A549 (cell line): ENCODE data around the gene ATP10A. TPM values are rescaled to one million over a fixed set of nuclear protein-coding genes. Genes with fewer than 3 reads are reported as not detected.
A peak's percentile ranks its signal among the peaks of the same experiment; 100 is the strongest.

Experiments
- ATAC-seq, 2 experiments: fragments of 200-7000 bp in 1 of 2; fragments of >200 bp in 1 of 2; cut with Nextera tagmentation in 1 of 2; cut with Tn5 transposase in 1 of 2; 3 replicates each; pipeline versions ENCODE4 v1.8.0 to v1.9.1; 2018 to 2020; ENCODE audit warnings: mild to moderate bottlenecking in 1 of 2, moderate library complexity in 1 of 2
- CTCF ChIA-PET: fragments of 300-600 bp; sonication (Branson Sonifier 250); formaldehyde crosslinking; extraction: SDS; loops from one replicate; lab custom pipeline; 2021; ENCODE audit warnings: antibody characterized with exemption, inconsistent platforms; lab: Yijun Ruan, JAX
- POLR2A ChIA-PET: fragments of 350-600 bp; formaldehyde crosslinking; extraction: SDS; loops from one replicate; lab custom pipeline; 2021; ENCODE audit warnings: antibody characterized with exemption, inconsistent platforms; lab: Yijun Ruan, JAX
- DNase-seq, 2 experiments: peaks; one replicate each; pipeline versions ENCODE4 v3.0.0 to v3.0.0-alpha.2; 2011 to 2016; ENCODE audit warnings: low read depth in 1 of 2, low spot score in 1 of 2
- FAIRE-seq: peaks from 2 replicates; lab custom pipeline; 2011; peaks lifted over from hg19 to GRCh38; lab: Jason Lieb, UNC
- H3K27ac ChIP-seq, 2 experiments: fragments of >200 bp; sonication (Bioruptor Twin); formaldehyde crosslinking; 3 replicates each; pipeline ENCODE4 v1.5.1; 2016 to 2017
- H3K4me1 ChIP-seq: fragments of >200 bp; sonication (Bioruptor Twin); formaldehyde crosslinking; 3 replicates; pipeline ENCODE4 v1.6.1; 2016
- H3K4me2 ChIP-seq: fragments of >200 bp; sonication (Bioruptor Twin); formaldehyde crosslinking; 3 replicates; pipeline ENCODE4 v1.6.1; 2016
- H3K4me3 ChIP-seq: fragments of >200 bp; sonication (Bioruptor Twin); formaldehyde crosslinking; 3 replicates; pipeline ENCODE4 v1.5.1; 2016
- H3K9me3 ChIP-seq: fragments of >200 bp; sonication (Bioruptor Twin); formaldehyde crosslinking; 3 replicates; pipeline ENCODE4 v1.6.1; 2016
- CBX2 ChIP-seq: fragments of 200-600 bp; sonication (generic); IDR thresholded peaks from 2 replicates; pipeline ENCODE4 v1.6.1; 2016; ENCODE audit warnings: low read depth, mild to moderate bottlenecking, borderline replicate concordance
- CBX8 ChIP-seq: fragments of 200-600 bp; sonication (generic); IDR thresholded peaks from 2 replicates; pipeline ENCODE4 v1.6.1; 2016
- CHD4 ChIP-seq: fragments of 200-600 bp; sonication (generic); IDR thresholded peaks from 2 replicates; pipeline ENCODE4 v1.6.1; 2016; ENCODE audit warnings: antibody characterized with exemption, mild to moderate bottlenecking, borderline replicate concordance
- EHF ChIP-seq: fragments of 250-450 bp; sonication (Bioruptor Pico); IDR thresholded peaks from 2 replicates; pipeline ENCODE4 v1.5.0; 2020; ENCODE audit warnings: mild to moderate bottlenecking
- EHMT2 ChIP-seq: fragments of 200-600 bp; sonication (generic); IDR thresholded peaks from 2 replicates; pipeline ENCODE4 v1.6.1; 2016; ENCODE audit warnings: antibody characterized with exemption, low read depth, mild to moderate bottlenecking, moderate library complexity
- EP300 ChIP-seq, 2 experiments: fragments of >200 bp; sonication (Bioruptor Twin); formaldehyde crosslinking; IDR thresholded peaks; 2 replicates in 1 of 2; 3 replicates in 1 of 2; pipeline ENCODE4 v1.6.1; 2016 to 2017
- FOSL2 ChIP-seq, 2 experiments: fragments of 450-650 bp in 1 of 2; fragments of >200 bp in 1 of 2; sonication (Bioruptor Twin) in 1 of 2; formaldehyde crosslinking; IDR thresholded peaks; 2 replicates each; pipeline versions ENCODE4 v1.5.0 to v1.6.1; 2016 to 2020; ENCODE audit warnings: mild to moderate bottlenecking in 1 of 2, moderate library complexity in 1 of 2
- FOXS1 ChIP-seq: fragments of 250-450 bp; sonication (Bioruptor Pico); IDR thresholded peaks from 2 replicates; pipeline ENCODE4 v1.5.0; 2020; ENCODE audit warnings: mild to moderate bottlenecking, moderate library complexity
- GATA3 ChIP-seq: IDR thresholded peaks from 2 replicates; pipeline ENCODE4 v1.6.1; 2012; ENCODE audit warnings: borderline replicate concordance
- HDAC2 ChIP-seq: fragments of 200-600 bp; sonication (generic); IDR thresholded peaks from 2 replicates; pipeline ENCODE4 v1.6.1; 2016
- HEYL ChIP-seq: fragments of 250-450 bp; sonication (Bioruptor Pico); IDR thresholded peaks from 2 replicates; pipeline ENCODE4 v1.8.0; 2021; ENCODE audit warnings: mild to moderate bottlenecking, moderate library complexity
- HOXB5 ChIP-seq: fragments of 250-450 bp; sonication (Bioruptor Pico); IDR thresholded peaks from 2 replicates; pipeline ENCODE4 v1.5.0; 2020; ENCODE audit warnings: mild to moderate bottlenecking, moderate library complexity
- MYC ChIP-seq: IDR thresholded peaks from 2 replicates; pipeline ENCODE4 v1.6.1; 2012; ENCODE audit warnings: mild to moderate bottlenecking, inconsistent platforms, low read length, improper control_type of control experiment, borderline replicate concordance
- NPAS2 ChIP-seq: fragments of 250-450 bp; sonication (Bioruptor Pico); IDR thresholded peaks from 2 replicates; pipeline ENCODE4 v1.8.0; 2022; ENCODE audit warnings: mild to moderate bottlenecking, moderate library complexity, borderline replicate concordance
- NR3C1 ChIP-seq: fragments of >200 bp; sonication (Bioruptor Twin); formaldehyde crosslinking; IDR thresholded peaks from 3 replicates; pipeline ENCODE4 v1.6.1; 2017
- PHF8 ChIP-seq: fragments of 200-600 bp; sonication (generic); IDR thresholded peaks from 2 replicates; pipeline ENCODE4 v1.6.1; 2016; ENCODE audit warnings: low read depth, mild to moderate bottlenecking, antibody characterized with exemption, moderate library complexity, borderline replicate concordance
- POLR2AphosphoS2 ChIP-seq: conservative IDR thresholded peaks from 2 replicates; pipeline ENCODE4 v1.6.1; 2012; ENCODE audit warnings: low read length, improper control_type of control experiment, inconsistent platforms
- RARB ChIP-seq: fragments of 250-450 bp; sonication (Bioruptor Pico); IDR thresholded peaks from 2 replicates; pipeline ENCODE4 v1.8.0; 2021; ENCODE audit warnings: mild to moderate bottlenecking, moderate library complexity
- RFX5 ChIP-seq: fragments of 450-650 bp; IDR thresholded peaks from 2 replicates; pipeline ENCODE4 v1.7.1; 2014; ENCODE audit warnings: antibody characterized with exemption, mild to moderate bottlenecking, moderate library complexity
- RNF2 ChIP-seq: fragments of 200-600 bp; sonication (generic); IDR thresholded peaks from 2 replicates; pipeline ENCODE4 v1.6.1; 2016; ENCODE audit warnings: low read depth, mild to moderate bottlenecking, antibody characterized with exemption, moderate library complexity, borderline replicate concordance
- ZNF302 ChIP-seq: fragments of 250-450 bp; sonication (Bioruptor Pico); IDR thresholded peaks from 2 replicates; pipeline ENCODE4 v1.9.0; 2021; ENCODE audit warnings: inconsistent platforms, mild to moderate bottlenecking, moderate library complexity
- WGBS: methylation state at CpG from one replicate; pipeline ENCODE4 v1.1.6; 2017; ENCODE audit errors: missing lambda C conversion rate; 5-methylcytosine and 5-hydroxymethylcytosine counted together
- polyA plus RNA-seq, 4 experiments: library from polyadenylated mRNA; depleted of rRNA in 3 of 4; stranded (reverse); fragments of >200 nt; fragmentation: RNase III in 1 of 4; extraction: RNeasy Plus Mini Kit Qiagen cat#74134 plus additional on column Dnase treatment in 1 of 4; gene quantifications; 2 replicates in 3 of 4; 3 replicates in 1 of 4; pipeline ENCODE4 v1.2.3, GENCODE V29; 2011 to 2017
- TF ChIP-seq, protein P1 (sequence below): IDR thresholded peaks from 2 replicates; pipeline ENCODE4 v1.6.1; 2012
- TF ChIP-seq, protein P2 (sequence below): fragments of 450-650 bp; IDR thresholded peaks from 2 replicates; pipeline ENCODE4 v1.6.1; 2014; ENCODE audit warnings: antibody characterized with exemption
- TF ChIP-seq, protein P3 (sequence below): fragments of 200-600 bp; sonication (generic); IDR thresholded peaks from 2 replicates; pipeline ENCODE4 v1.6.1; 2016; ENCODE audit warnings: antibody characterized with exemption, mild to moderate bottlenecking, moderate library complexity
- TF ChIP-seq, protein P4 (sequence below): IDR thresholded peaks from 2 replicates; pipeline ENCODE4 v1.6.1; 2012; ENCODE audit warnings: low read depth, borderline replicate concordance
- TF ChIP-seq, protein P5 (sequence below): fragments of 250-450 bp; sonication (Bioruptor Pico); IDR thresholded peaks from 2 replicates; pipeline ENCODE4 v1.5.0; 2020; ENCODE audit warnings: low read depth, mild to moderate bottlenecking, moderate library complexity

Gene ATP10A
- polyA plus RNA-seq, 2 of the 4 experiments (the other 2 are of a cell fraction), result 5.9 to 7.6 TPM

DNA sequence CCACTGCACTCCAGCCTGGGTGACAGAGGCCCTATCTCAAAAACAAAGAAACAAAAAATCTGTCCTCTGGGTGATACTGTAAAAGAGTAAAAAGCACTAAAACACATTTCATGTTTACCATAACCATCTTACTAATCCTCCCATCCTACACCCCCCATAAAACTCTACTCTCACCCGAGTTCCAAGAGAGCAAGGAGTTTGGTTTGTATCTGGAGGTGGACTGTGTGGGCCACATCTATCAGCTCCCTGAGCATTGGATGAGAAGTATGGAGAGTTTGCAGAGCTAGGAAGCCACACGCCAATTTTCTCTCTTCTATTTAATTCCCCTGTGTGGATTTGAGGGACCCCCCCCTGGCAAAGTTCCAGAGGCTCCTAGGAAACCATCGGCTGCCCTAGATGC, 80.0 kb downstream of the ATP10A start:
- Histone ChIP-seq H3K4me2 (no peak overlapping the region), H3K4me1 (peaks cover 16% of the 10 kb centered on the region), H3K4me3 (no peak overlapping the region), H3K9me3 (no peaks in the 10 kb centered on the region), H3K27ac (peak overlapping the region in 1 of 2 experiments; percentile 31; a peak in 1 of 6 replicates)
- ATAC-seq (no peak), DNase-seq (no peak), FAIRE-seq (no peak)
- TF ChIP-seq RFX5 (no peak), MYC (no peak), EHF (CRISPR knock-in tag) (no peak), ZNF302 (no peak), RNF2 (no peak), CBX8 (no peak), GATA3 (no peak), CBX2 (no peak)
- TF ChIP-seq, protein P1, sequence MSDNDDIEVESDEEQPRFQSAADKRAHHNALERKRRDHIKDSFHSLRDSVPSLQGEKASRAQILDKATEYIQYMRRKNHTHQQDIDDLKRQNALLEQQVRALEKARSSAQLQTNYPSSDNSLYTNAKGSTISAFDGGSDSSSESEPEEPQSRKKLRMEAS, result no peak
- TF ChIP-seq, protein P2, sequence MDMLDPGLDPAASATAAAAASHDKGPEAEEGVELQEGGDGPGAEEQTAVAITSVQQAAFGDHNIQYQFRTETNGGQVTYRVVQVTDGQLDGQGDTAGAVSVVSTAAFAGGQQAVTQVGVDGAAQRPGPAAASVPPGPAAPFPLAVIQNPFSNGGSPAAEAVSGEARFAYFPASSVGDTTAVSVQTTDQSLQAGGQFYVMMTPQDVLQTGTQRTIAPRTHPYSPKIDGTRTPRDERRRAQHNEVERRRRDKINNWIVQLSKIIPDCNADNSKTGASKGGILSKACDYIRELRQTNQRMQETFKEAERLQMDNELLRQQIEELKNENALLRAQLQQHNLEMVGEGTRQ, result no peak
- TF ChIP-seq, protein P3, sequence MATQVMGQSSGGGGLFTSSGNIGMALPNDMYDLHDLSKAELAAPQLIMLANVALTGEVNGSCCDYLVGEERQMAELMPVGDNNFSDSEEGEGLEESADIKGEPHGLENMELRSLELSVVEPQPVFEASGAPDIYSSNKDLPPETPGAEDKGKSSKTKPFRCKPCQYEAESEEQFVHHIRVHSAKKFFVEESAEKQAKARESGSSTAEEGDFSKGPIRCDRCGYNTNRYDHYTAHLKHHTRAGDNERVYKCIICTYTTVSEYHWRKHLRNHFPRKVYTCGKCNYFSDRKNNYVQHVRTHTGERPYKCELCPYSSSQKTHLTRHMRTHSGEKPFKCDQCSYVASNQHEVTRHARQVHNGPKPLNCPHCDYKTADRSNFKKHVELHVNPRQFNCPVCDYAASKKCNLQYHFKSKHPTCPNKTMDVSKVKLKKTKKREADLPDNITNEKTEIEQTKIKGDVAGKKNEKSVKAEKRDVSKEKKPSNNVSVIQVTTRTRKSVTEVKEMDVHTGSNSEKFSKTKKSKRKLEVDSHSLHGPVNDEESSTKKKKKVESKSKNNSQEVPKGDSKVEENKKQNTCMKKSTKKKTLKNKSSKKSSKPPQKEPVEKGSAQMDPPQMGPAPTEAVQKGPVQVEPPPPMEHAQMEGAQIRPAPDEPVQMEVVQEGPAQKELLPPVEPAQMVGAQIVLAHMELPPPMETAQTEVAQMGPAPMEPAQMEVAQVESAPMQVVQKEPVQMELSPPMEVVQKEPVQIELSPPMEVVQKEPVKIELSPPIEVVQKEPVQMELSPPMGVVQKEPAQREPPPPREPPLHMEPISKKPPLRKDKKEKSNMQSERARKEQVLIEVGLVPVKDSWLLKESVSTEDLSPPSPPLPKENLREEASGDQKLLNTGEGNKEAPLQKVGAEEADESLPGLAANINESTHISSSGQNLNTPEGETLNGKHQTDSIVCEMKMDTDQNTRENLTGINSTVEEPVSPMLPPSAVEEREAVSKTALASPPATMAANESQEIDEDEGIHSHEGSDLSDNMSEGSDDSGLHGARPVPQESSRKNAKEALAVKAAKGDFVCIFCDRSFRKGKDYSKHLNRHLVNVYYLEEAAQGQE, result no peak
- TF ChIP-seq, protein P4, sequence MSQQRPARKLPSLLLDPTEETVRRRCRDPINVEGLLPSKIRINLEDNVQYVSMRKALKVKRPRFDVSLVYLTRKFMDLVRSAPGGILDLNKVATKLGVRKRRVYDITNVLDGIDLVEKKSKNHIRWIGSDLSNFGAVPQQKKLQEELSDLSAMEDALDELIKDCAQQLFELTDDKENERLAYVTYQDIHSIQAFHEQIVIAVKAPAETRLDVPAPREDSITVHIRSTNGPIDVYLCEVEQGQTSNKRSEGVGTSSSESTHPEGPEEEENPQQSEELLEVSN, result no peak
- WGBS, result 90% methylated on average over 3 of the region's 3 CpGs
- POLR2A ChIA-PET, result no interaction called here
- CTCF ChIA-PET, result interaction anchor here (1.6 to 4.3 kb wide), 2 partner anchors 12 to 151 kb away, joined by 6 to 23 read pairs; no protein-coding TSS in a partner anchor

DNA sequence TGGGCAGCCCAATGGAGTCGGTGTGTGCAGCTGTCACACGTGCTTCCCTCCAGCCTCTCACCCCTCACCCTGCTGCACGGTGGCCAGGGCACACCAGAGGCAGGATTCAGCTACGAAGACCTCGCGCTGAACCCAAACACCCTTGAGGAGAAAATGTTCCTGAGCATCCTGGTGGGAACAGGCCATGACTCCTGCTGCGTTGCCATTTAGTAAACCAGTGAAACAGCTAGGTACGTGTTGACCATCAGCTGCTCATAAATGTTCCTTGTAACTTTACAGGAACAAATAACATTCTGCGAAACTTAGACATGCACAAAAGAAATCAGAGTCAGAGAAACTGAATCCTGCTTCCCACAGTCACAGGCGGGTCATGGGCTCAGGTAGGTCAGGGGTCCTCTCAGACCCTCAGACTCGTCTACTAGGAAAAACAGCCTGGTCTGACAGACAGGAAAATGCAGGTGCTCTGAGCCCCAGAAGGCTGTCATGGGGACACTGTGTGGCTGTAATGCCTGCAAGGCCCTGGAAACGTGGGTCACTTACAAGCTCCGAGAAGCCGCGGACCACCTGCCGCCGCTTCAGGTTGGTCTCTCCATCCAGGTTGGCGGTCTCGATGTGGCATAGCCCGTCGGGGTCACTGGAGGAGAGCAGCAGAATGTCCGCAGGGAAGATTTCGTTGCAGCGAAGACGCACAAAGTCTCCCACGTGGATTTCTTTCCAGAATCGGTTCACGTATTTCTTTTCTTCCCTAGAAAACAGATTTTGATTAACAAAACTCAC, 82.5 kb downstream of the ATP10A start:
- H3K4me2 ChIP-seq, result no peak overlapping the region
- no peak overlapping the region for H3K4me3 ChIP-seq
- 87% methylated on average over 20 of the region's 28 CpGs for WGBS
- H3K9me3 ChIP-seq, result no peaks in the 10 kb centered on the region
- DNase-seq (no peak), ATAC-seq (no peak), FAIRE-seq (no peak)
- H3K27ac ChIP-seq, result no peak overlapping the region
- H3K4me1 ChIP-seq, result peaks cover 14% of the 10 kb centered on the region
- CTCF ChIA-PET, result interaction anchor here (1.0 to 1.2 kb wide), 2 partner anchors 67 to 153 kb away, joined by 4 read pairs; no protein-coding TSS in a partner anchor
- TF ChIP-seq POLR2AphosphoS2 (no peak), HDAC2 (no peak), EHMT2 (no peak), HEYL (CRISPR knock-in tag) (no peak), CHD4 (no peak), HOXB5 (no peak), FOSL2 (IDR thresholded peaks at IDR 0.05) (no peak), FOSL2 (CRISPR knock-in tag; IDR thresholded peaks at IDR 0.05) (no peak), FOXS1 (CRISPR knock-in tag) (no peak), PHF8 (no peak), NPAS2 (no peak), EP300 (IDR thresholded peaks at IDR 0.05) (no peak), NR3C1 (no peak), RARB (CRISPR knock-in tag) (no peak)
- TF ChIP-seq, protein P1, result no peak
- TF ChIP-seq, protein P5, sequence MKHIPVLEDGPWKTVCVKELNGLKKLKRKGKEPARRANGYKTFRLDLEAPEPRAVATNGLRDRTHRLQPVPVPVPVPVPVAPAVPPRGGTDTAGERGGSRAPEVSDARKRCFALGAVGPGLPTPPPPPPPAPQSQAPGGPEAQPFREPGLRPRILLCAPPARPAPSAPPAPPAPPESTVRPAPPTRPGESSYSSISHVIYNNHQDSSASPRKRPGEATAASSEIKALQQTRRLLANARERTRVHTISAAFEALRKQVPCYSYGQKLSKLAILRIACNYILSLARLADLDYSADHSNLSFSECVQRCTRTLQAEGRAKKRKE (CRISPR knock-in tag), result no peak
- POLR2A ChIA-PET, result no interaction called here
